GM19395 (cell line): ENCODE data around the gene C16orf90.
"Not testable (repeated sequence)": the region's sequence is repeated elsewhere in the genome, so short reads cannot be mapped to it uniquely, and the experiment has no call there.

Experiments used
- ATAC-seq: cut with Tn5 transposase; IDR thresholded peaks from one replicate; pipeline ENCODE4 v1.9.1; 2021; ENCODE audit warnings: mild to moderate bottlenecking, moderate library complexity; ENCODE audit not compliant: unreplicated experiment

C16orf90 gene

DNA sequence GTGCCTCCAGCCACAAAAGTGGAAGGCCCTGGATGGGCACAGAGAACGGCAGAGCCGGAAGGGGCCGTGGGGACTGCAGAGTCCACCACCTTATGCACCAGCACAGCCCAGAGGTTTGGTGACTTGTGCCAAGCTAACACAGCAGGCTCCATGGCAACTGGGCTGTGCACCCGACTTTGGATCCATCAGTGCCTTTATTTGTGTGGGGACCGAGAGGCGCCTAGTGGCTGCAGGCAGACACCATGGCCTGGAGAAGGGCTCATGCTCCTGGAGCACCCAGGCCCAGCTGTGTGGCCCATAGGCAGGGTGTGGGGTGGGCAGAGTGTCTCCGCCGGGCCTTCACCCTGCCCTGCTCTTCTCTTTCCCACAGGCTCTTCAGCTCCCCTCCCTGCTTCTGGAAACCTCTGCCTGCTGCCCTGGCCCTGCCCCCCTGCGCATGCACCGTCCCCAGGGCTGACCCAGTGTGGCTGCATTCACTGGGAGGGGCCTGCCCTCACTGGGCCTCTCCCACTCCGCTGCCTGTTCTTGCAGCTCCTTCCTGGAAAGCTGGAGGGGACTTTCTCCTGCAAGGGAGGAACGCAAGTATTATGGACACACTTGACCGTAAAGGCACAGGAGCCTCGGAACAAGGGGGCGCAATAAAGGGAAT, 10.1 kb downstream of the C16orf90 start:
- ATAC-seq = no peak

- no peak for ATAC-seq
These were observed 10.8 kb downstream of the C16orf90 start for GRCh38 chr16:3484318-3485096.

GRCh38 chr16:3482659-3483241, 12.5 kb downstream of the C16orf90 start:
- ATAC-seq = no peak

DNA sequence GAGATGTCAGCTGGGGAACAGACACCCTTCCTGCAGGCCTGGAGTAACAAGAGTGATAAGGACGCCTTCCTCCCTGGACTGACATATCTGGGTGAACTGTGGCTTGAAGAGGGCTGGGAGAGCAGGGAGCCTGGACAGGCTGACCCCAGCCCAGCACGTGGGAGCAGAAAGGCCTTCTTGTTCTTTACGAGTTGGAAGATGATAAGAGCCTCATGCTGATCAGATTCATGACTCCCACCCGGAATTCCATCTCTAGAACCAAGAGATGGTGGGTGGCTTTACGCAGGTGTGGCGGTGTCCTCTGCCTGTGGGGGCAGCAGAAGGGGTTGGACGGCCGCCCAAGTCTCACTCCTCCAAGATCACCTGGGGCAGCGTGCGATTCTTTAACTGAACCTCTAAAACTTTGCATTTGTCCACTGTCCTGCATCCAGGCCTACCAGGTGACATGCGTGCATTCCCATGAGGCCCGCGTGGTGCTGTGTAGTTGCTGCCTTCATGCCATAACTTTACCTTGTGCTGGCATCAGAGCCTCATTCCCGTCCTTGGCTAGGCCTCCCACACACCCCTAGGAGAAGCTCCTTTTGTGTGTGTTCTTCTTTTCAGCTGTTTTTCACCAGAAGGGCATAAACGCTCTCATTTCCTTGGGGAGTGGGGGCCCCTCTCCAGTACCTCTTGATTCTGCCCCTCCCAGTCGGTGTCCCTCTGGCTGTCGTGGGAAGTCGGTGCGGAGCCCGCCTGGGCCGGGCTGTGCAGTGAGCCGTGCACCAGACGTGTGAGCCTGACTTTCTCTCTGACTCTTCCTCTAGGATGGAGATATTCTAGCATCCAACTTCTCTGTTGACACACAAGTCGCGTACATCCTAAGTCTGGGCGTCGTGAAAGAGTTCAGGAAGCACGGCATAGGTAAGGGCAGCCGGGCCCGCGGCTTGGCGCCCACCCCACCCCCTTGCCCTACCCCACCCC, 13.3 kb downstream of the C16orf90 start:
- no peak for ATAC-seq

- ATAC-seq = no peak
These were observed 14.2 kb downstream of the C16orf90 start for GRCh38 chr16:3480901-3481695.

DNA sequence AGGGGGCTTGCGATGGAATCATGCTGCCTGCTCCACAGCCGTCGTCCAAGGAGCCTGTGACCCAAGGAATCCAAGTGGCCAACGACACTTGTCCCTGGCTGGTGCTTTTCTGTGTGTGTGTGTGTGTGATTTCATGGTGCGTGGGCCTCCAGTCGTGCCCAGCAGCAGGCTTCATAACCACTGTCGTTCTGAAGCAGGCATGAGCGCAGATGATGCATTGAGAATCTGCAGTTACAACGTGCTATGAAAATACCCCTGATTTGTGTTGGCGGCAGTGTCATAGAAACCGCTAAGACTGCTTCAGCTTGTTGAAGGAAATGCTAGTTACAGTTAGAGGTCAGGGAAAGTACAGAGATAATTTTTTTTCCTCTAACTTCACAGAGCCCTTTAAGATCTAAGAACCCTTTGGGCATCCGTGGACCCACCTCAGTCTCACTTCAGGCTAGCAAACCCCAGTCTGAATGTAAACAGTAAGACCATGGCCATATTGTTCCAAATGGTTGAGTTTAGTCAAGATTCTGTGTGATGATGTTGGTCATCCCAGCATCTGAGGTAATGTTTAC, 15.6 kb downstream of the C16orf90 start:
- ATAC-seq = no peak

GRCh38 chr16:3478242-3478925, 16.9 kb downstream of the C16orf90 start:
- no peak for ATAC-seq

- no peak for ATAC-seq
These were observed 18.9 kb downstream of the C16orf90 start for GRCh38 chr16:3476409-3476808.

DNA sequence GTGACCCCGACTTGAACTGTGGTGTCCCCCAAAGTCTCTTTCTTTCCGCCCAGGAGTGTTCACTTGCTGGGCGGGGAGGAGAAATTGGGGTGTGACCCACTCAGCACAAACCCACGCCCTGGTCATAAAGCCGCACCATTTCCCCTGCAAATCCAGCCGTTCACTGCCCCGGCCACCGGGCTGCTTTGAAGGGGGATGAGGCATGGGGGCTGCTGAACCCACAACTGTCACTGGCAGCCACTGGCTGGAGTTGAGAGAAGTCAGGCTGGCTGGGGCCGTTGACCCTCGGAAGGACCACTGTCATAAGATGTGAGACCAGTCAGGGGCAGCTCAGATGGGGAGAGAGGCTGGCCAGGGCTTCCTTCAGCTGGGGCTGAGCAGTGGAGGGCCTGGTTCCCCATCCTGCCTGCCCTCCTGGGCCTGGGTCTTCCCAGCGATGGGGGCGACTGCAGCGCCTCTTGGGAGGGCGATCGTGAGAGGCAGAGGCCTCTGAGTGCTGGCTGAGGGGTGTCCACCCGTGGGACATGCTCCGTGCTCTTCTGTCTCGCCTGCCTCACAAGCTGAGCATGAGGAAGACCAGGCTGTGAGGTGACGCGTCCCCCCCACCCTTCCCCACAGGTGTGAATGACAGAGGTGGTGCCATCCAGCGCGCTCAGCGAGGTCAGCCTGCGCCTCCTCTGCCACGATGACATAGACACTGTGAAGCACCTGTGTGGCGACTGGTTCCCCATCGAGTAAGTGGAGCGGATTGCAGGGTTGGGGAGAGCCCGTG, 19.5 kb downstream of the C16orf90 start:
- ATAC-seq = no peak

DNA sequence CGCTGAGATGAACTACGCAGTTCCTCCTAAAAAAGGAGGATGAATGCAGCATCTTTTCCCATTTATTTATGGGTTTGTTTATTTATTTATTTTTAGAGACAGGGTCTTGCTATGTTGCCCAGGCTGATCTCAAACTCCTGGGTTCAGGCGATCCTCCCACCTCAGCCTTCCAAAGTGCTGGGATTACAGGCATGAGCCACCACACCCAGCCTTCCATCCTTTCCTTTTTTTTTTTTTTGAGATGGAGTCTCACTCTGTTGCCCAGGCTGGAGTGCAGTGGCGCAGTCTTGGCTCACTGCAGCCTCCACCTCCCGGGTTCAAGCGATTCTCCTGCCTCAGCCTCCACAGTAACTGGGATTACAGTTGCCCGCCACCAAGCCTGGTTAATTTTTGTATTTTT, 20.4 kb downstream of the C16orf90 start:
- ATAC-seq = not testable (repeated sequence)

- no peak for ATAC-seq
These were observed 21.0 kb downstream of the C16orf90 start for GRCh38 chr16:3474136-3474779.

DNA sequence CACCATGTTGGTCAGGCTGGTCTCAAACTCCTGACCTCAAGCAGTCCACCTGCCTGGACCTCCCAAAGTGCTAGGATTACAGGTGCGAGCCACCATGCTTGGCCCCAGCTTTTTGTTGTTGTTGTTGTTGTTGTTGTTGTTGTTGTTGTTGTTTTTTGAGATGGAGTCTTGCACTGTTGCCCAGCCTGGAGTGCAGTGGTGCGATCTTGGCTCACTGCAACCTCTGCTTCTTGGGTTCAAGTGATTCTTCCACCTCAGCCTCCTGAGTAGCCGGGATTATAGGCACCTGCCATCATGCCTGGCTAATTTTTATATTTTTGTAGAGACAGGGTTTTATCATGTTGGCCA, 21.7 kb downstream of the C16orf90 start:
- ATAC-seq = not testable (repeated sequence)

DNA sequence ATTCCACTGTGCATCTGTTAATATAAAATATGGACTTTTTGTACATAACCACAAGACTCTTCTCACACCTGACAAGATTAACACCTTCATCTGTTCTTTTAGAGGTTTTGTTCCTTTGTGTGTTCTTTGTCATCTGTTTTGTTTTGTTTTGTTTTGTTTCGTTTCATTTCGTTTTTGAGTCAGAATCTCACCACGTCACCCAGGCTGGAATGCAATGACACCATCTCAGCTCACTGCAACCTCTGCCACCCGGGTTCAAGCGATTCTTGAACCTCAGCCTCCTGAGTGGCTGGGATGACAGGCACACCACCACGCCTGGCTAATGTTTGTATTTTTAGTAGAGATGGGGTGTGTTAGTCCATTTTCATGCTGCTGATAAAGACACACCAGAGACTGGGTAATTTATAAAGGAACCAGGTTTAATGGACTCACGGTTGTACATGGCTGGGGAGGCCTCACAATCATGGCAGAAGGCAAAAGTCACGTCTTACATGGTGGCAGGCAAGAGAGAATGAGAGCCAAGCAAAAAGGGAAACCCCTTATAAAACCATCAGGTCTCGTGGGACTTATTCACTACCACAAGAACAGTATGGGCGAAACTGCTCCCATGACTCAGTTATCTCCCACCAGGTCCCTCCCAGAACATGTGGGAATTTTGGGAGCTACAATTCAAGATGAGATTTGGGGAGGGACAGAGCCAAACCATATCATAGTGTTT, 22.3 kb downstream of the C16orf90 start:
- ATAC-seq = no peak

GRCh38 chr16:3471518-3472176, 23.6 kb downstream of the C16orf90 start:
- no peak for ATAC-seq

DNA sequence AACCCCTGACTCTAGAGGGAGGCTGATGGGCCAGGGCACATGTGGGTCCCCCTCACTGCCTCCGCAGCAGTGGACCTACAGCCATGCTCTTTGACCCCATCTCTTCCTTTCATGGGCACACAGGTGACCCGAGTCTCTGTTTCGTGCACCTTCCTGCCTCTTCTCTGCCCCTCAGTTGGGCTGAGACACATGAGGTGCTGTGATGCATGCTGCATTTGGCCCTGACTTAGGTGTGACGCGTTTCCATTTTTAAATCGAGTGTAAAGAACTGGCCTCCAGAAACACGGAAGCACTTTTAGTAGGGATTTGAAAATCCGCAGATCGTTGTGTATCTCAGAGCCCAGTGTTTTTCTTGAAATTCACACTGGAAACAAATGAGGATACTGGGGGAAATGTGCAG, 24.6 kb downstream of the C16orf90 start:
- ATAC-seq = no peak

GRCh38 chr16:3469736-3470135, 25.6 kb downstream of the C16orf90 start:
- no peak for ATAC-seq

DNA sequence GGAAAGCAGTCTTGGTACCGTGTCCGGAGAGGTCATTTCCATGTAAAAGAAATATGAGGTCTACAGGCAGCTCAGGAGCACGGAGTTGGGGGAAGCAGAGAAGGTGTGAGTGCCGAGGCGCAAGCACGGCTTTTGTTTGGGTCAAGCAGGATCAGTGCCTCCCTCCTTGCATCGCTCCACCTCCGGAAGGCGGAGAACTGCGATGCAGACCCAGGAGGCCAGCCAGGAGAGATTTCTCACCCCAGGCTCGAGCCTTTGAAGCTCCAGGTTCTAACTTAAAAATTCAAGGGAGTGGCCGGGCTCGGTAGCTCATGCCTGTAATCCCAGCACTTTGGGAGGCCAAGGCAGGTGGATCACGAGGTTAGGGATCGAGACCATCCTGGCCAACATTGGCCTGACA, 26.8 kb downstream of the C16orf90 start:
- no peak for ATAC-seq
